Naive B cell (primary cell): ENCODE results near the gene ZNF491. TPM values are rescaled to one million over a fixed set of nuclear protein-coding genes. Genes with fewer than 3 reads are reported as not detected.

ENCODE experiments used
- ATAC-seq, 2 donors: fragments of 150-1000 bp; cut with Tn5 transposase; 2 replicates each; pipeline ENCODE4 v1.10.0; 2021; ENCODE audit warnings: low read depth in 2 of 2, mild to moderate bottlenecking in 2 of 2, moderate library complexity in 2 of 2
- DNase-seq: peaks from one replicate; pipeline ENCODE4 v3.0.0; 2022
- H3K27ac Mint-ChIP-seq, 6 donors: one replicate each; pipeline ENCODE4 v1.8.0; 2020 to 2022; ENCODE audit warnings: mild to moderate bottlenecking in 6 of 6, mixed read lengths in 6 of 6, moderate library complexity in 5 of 6, inconsistent platforms in 2 of 6
- H3K27me3 Mint-ChIP-seq, 3 donors: one replicate each; pipeline ENCODE4 v1.8.0; 2021 to 2022; ENCODE audit warnings: mixed read lengths in 3 of 3, mild to moderate bottlenecking in 1 of 3
- H3K36me3 Mint-ChIP-seq, 2 donors: one replicate each; pipeline ENCODE4 v1.8.0; 2020 to 2022; ENCODE audit warnings: mixed read lengths in 2 of 2, inconsistent platforms in 1 of 2, mild to moderate bottlenecking in 1 of 2
- H3K4me1 Mint-ChIP-seq, 3 donors: one replicate each; pipeline ENCODE4 v1.8.0; 2020 to 2022; ENCODE audit warnings: mixed read lengths in 3 of 3, inconsistent platforms in 1 of 3, mild to moderate bottlenecking in 1 of 3, moderate library complexity in 1 of 3
- H3K4me3 Mint-ChIP-seq, 8 donors: one replicate each; pipeline ENCODE4 v1.8.0; 2020 to 2022; ENCODE audit warnings: mild to moderate bottlenecking in 8 of 8, mixed read lengths in 8 of 8, moderate library complexity in 8 of 8, inconsistent platforms in 2 of 8
- H3K9me3 Mint-ChIP-seq, 7 donors: one replicate each; pipeline ENCODE4 v1.8.0; 2020 to 2022; ENCODE audit warnings: mixed read lengths in 7 of 7, mild to moderate bottlenecking in 5 of 7, inconsistent platforms in 2 of 7, moderate library complexity in 1 of 7
- polyA plus RNA-seq, 6 donors: library from polyadenylated mRNA; unstranded; fragments of 300-500 nt; fragmentation: Illumina TruSeq; gene quantifications; one replicate each; pipeline ENCODE4 v1.2.3, GENCODE V29; 2021; ENCODE audit warnings: low read depth in 6 of 6

The ZNF491 gene
- polyA plus RNA-seq, 6 donors from 2014 or later = 0.25 to 0.40 (median 0.29) TPM; not detected in 3

- peaks cover 18 to 19% of the 10 kb centered on the region in 2 donors for H3K36me3 Mint-ChIP-seq
- no peak for DNase-seq
- no peak for ATAC-seq
- H3K27ac Mint-ChIP-seq = no peak overlapping the region
- H3K9me3 Mint-ChIP-seq = peaks cover 0 to 16% (median 8%) of the 10 kb centered on the region in 7 donors
- no peak overlapping the region for H3K4me3 Mint-ChIP-seq
- peaks cover 22 to 31% (median 30%) of the 10 kb centered on the region in 3 donors for H3K4me1 Mint-ChIP-seq
- no peaks in the 10 kb centered on the region for H3K27me3 Mint-ChIP-seq
Observed at GRCh38 chr19:11856596-11857250, 58.4 kb downstream of the ZNF491 start.

Other genes with a start within 250 kb of the ZNF491 start
- 100 to 1,000 TPM in 3 of 6 donors, 10 to 100 TPM in 3; 85.9 to 118 (median 99.2) TPM for gene ELOF1, start 239.3 kb upstream of the ZNF491 start, polyA plus RNA-seq
- 10 to 100 TPM; 17.4 to 44.2 (median 24.6) TPM for gene ACP5, start 220.9 kb upstream of the ZNF491 start, polyA plus RNA-seq
- gene ZNF627, start 201.0 kb upstream of the ZNF491 start, polyA plus RNA-seq = 10 to 100 TPM in 5 of 6 donors, 1 to 10 TPM in 1; 9.6 to 15.8 (median 13.3) TPM
- 1 to 10 TPM in 5 of 6 donors, not detected in 1; 1.2 to 3.0 (median 1.7) TPM for gene ZNF823, start 59.6 kb upstream of the ZNF491 start, polyA plus RNA-seq
- gene ZNF441, start 31.5 kb upstream of the ZNF491 start, polyA plus RNA-seq = 10 to 100 TPM in 5 of 6 donors, 1 to 10 TPM in 1; 5.9 to 16.0 (median 13.7) TPM
- 1 to 10 TPM; 1.5 to 7.4 (median 3.2) TPM for gene ZNF440, start 15.8 kb downstream of the ZNF491 start, polyA plus RNA-seq
- gene ZNF439, start 50.2 kb downstream of the ZNF491 start, polyA plus RNA-seq = 10 to 100 TPM in 1 of 6 donors, 1 to 10 TPM in 4, not detected in 1; 7.4 to 13.6 (median 9.3) TPM
- gene ZNF69, start 89.3 kb downstream of the ZNF491 start, polyA plus RNA-seq = 1 to 10 TPM in 3 of 6 donors, under 1 TPM in 3; 0.30 to 2.3 (median 0.95) TPM
- 1 to 10 TPM in 5 of 6 donors, not detected in 1; 1.9 to 4.6 (median 3.3) TPM for gene ZNF700, start 126.6 kb downstream of the ZNF491 start, polyA plus RNA-seq
- gene ZNF763, start 166.5 kb downstream of the ZNF491 start, polyA plus RNA-seq = 1 to 10 TPM in 5 of 6 donors, not detected in 1; 3.8 to 8.2 (median 6.0) TPM
- gene ZNF433, start 237.2 kb downstream of the ZNF491 start, polyA plus RNA-seq = 10 to 100 TPM in 1 of 6 donors, 1 to 10 TPM in 5; 2.2 to 11.0 (median 5.0) TPM